G401.6 (cell line): ENCODE measurements around the gene ABHD8.

ENCODE experiments used
- FAIRE-seq: peaks from 2 replicates; lab custom pipeline; 2012; peaks lifted over from hg19 to GRCh38; lab: Jason Lieb, UNC

The ABHD8 gene

DNA sequence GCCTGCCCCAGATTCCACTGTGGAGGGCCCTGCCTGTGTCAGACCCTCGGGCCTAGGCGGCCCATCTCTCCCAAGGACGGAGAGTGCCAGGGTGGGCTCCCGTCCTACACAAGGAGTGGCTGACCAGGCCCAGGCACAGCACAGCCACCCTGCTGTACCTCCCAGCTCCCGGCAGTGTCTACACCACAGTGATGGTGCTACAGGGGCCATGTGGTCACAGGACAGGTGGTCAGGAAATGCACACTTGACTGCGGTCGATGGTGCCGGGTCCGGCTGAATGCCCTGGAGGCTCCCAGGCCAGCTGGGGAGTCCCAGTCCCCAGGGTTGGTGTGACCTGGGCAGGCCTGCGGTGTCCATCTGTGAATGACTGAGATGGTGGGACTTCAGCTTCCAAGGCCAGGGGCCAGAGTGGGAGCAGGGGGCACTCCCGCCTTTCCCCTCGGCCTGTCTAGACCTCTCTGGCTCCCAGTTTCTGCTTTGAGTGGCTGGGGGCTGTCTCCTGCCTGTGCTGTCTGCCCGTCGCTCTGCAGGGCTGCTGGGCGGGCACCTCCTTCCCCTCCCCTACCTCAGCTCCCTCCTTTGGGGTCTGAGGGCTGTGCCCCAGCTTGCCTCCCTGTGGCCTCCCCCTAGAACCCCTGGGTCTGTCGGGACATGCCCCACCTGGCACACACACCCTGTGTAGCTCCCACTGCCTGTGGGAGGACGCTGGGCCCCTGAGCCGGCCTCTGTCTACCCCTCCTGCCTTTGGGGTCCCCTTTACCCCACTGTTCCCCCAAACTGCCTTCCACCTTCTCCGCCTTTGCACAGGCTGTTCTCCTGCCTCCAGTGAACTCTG is 18.6 kb upstream of the ABHD8 start:
- no peak for FAIRE-seq

DNA sequence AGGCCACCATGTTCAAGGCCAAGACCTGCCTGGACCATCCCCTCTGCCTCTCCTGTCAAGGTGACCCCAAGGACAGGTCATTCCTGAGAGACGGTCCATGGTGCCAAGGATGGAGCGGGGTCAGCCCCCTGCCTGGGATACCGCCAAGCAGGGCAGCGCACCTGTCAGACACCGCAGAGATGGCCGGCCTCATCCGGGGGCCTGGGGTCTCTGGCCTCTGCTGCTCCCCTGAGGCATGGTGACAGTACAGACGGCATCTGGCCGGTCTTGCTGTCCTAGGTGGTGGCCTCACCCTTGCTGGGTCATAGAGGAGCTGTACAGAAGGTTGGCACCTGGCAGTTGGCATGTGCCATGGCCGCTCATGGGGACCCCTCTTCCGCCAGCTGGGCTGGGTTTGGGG is 17.2 kb upstream of the ABHD8 start:
- FAIRE-seq: no peak

DNA sequence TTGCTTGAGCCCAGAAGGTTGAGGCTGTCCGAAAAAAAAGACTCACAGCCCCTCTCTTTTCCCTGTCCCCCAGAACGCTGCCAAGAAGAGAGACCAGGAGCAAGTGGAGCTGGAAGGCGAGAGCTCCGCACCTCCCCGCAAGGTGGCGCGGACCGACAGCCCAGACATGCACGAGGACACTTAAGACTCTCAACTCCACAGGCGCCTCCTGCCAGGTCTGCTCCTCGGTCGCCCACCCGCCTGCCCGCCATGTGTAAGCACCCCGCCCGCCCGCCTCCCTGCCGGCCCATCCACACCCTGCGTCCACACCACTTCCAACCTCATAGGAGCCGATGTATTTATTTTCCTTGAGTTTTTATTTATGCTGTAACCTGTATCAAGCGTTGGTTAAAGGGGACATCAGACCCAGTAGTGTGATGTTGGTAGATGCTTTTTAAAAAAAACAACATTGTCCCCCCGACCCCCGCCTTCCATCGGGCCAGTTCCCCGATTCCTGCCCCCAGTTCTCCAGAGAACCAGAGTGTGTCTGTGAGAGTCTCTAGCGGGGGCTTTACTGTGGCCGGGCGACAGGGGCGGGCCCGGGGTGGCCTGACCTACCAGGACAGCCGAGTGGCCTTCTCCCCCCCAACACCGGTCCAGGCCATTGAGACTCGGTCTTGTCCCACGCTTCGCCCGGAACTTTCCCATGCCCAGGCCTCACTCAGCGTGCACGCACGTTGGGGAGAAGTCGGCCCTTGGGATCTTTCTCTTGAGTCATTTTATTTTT is 16.4 kb upstream of the ABHD8 start:
- FAIRE-seq: no peak

DNA sequence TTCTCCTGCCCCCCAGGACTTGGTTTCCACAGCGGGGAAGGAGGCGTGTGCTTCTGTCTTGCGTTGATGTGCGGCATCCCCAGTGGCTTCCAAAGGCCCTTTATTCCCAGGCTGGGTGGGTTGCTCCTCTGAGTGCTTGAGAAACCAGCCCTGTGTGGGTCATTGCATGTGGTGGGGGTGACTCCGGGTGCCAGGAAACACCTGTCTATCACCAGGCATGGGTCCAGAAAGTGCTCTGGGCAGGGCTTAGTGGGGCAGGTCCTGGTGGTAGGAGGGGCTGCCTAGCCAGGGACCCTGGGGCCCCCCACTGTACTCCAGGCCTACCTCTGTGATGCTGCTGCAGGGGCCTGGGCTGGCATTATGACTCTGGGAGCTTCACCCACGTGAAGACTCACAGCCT is 15.7 kb upstream of the ABHD8 start:
- no peak for FAIRE-seq

DNA sequence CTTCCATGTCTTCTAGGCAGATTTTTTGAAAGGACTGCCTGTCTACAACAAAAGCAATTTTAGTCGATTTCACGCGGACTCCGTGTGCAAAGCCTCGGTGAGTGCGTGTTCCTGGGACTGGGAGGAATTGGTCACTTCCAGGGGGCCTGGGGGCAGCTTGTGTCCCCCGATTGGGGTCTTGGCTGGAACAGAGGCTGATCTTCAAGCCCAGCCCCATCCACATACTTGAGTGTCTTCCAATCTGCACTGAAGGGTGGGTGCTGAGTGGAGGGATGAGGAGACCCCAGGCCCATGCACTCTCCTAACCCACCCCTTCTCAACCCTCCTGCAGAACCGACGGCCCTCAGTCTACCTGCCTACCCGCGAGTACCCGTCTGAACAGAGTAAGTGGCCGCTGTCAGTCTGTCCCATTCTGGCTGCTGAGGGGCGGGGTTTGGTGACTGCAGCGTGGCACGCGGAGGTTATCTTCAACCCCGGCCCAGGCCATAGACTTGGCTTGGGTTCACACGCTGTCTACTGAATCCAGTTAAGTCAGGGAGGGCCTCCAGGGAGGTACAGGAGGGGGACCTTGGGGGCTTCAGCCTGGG is 10.9 kb upstream of the ABHD8 start:
- FAIRE-seq: no peak

DNA sequence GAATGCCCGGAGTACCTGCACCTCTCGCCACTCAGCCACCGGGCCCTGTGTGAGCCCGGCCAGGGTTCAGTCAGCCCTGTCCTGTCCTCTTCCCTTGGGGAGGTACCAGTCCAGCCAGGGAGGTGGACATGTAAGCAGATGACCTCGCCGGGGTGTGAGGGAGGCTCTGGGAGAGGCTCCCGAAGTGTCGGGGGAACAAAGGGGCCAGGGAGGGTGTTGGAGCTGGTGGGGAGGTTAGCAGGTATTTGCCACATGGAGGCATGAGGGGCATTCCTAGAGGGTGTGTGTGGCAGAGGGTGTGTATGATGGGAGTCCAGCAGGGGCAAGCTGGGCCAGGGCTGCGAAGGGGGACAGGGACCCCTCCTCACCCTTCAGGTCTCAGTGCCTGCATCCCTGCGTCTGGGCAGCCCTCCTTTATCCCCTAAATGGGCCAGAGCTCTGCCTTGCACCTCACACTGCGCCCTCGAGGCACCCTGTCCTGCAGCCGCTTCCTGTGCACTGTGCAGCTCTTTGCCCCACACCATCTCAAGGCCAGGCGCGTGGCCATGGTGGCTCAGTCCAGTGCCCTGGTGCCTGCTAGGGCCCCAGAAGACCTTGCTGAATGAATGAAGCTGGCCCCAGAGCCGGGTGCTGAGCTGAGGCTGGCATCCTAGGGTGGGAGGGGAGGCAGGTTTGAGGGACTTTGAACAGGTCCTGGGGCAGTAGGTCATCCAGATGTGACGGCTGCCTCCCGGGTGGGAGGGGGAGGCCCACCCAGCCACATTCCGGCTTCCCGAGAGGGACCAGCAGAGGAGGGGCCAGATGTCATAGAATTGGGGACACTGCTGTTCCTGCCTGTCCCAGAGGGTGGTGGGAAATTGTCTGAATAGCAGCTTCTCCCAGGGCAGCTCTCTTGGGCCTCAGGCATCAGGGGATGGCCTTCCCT is 9.2 kb upstream of the ABHD8 start:
- FAIRE-seq: no peak

DNA sequence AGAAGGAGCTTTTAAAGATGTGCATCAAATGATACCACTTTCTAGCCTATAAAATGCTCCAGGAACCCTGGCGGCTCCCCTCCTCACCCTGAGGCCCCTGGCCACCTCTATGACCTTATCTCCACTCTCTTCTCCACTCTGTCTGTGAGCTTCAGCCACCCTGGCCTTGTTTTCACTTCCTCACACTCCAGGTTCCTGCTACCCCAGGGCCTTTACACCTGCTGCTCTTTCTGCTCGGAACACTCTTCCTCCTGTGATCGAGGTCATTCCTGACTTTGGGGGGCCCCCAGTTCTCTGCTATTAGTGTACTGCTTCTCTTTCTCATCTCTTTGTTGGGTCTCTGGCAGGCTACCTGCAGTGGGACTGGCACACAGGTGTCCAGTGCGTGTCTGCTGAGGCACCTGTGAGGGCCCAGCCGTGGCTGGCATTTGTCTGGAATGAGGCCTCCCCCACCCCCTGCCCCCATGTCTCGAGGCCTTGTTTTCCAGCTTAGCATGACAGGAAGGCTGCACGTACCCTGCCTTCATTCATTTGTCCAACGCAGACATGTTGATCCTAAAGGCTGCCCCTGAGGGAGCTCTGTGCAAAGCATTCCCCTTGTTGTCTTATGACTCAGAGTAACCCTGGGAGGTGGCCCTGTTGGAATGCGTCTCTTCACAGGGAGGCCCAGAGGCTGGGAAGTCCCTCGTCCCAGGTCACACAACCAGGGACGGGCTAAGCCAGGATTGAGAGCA is 8.4 kb upstream of the ABHD8 start:
- peak; percentile 83 for FAIRE-seq

DNA sequence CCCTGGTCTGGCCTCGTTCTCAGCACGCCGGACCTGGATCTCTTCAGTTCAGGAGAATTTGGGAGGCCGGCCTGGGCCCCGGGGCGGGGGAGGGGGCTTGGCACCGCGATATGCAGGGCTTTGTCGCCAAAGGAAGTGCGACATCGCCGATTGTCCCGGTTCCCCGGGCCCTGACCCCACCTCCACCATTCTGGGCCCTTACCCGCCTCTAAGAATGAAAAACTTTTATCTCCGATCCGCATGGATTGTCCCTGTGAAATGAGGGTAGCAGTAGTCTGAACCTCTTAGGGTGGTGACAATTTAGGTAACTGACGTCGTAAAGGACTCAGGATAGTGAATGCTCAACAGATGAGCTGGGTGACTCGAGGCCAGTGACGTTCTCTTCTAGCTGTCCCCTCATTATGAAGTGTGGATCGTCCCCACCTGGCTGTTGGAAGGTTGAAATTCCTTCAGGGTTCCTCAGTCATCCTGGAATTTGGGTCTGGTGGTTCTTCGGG is 6.8 kb upstream of the ABHD8 start:
- FAIRE-seq: no peak

DNA sequence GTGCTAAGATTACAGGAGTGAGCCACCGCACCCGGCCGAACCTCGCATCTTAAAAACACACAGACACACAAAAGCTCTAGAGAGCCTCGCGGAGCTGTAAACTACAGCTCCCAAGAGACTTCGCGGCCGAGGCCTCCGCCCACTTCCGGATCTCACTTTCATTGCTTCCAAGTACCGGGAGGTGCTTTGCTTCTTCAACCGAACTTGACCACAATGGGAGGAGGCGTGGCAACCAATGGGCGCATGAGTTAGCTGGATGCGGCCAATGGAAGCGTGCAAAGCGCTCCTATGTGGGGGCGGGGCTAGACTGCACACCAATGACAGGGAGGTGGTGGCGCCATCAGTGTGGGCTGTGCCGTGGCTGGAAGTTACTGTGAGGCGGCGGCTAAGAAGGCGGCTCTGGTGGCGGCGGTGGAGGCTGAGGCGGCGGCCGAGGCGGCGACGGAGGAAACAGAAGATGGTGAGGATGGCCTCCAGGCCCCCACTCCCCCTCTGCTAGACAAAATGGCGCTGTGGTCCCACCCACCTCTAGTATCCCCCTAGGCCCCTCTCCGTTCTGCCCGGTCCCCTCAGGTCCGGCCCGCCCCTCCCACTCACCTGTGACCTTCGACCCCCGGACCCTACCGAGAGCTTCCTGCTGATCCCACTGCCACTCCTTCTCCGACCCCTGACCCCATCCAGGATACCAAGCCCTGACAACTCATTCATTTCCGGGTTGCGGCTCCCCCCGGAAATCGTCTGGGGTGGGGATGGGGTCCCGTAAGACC is 6.2 kb upstream of the ABHD8 start, which contains the start of gene DDA1:
TSS of gene DDA1 (plus strand) at position 366 of the 767 bp plus-strand sequence. CDS start at position 458, 92 bp downstream.
- peak; percentile 99 for FAIRE-seq

DNA sequence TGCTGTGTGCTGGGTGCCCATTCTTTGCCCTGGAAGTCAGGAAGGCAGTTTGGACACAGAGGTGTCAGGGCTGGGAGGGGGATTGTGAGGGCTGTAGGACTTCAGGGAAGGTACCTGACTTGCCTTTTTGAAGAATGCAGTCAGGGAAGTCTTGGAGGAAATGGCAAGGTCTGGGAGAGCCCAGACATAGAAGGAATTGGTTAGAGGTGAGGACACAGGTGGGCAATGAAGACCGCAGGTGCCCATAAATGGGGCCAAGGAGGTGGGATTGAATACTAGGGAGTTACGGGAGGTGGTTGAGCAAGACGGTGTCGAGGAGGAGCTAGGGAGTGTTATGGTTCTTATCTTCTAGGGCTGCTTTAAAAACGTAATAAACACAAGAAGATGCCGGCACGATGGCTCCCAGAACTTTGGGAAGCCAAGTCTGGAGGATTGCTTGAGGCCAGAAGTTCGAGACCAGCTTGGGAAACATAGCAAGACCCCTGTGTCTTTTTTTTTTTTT is 4.7 kb upstream of the ABHD8 start:
- FAIRE-seq: no peak

DNA sequence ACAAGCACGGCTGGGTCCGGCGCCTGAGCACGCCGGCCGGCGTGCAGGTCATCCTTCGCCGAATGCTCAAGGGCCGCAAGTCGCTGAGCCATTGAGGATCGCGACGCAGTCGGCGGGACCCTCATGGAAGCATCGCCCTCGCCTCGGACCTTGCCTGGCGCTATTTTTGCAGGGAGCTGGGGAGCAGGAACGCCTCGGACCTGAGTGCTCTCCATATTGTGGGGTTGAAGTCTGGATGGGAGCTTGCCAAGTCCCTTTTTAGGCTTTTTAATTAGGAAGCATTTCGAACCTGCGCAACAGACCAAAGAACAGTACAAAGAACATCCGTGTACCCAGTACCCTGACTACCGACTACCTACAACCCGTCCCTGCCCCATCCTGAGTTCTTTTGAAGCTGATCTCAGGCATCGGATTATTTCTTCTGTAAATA is 3.1 kb upstream of the ABHD8 start:
- no peak for FAIRE-seq

DNA sequence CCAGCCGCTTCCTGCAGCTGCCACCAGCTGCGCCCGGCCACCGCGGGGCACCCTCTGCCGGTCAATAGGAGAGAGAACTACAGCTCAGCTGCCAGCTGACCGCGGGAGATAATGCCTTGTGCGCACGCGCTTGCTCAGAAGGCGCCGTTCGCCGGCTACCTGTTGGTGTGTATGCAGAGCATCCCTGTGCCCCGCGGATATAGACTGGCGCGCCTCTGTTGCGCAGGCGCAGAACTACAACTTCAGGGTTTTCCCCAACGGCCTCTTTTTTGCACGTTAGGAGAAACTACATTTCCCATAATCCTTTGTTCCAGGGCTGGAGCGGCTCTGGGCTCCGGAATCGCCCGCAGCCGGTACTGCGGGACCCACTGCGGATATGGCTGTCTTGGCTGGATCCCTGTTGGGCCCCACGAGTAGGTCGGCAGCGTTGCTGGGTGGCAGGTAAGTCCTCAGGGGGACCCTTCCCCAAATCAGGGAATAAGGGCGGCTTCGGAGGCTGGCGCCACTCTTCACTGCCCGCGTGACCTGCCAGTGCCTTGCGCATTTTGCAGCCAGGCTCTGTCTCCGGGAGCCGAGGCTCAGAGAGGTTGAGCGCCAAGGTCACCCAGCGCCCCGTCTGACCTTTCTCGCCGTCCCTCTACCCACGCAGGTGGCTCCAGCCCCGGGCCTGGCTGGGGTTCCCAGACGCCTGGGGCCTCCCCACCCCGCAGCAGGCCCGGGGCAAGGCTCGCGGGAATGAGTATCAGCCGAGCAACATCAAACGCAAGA is 2.5 kb upstream of the ABHD8 start, which contains the start of gene MRPL34:
TSS of gene MRPL34 (plus strand) at position 356 of the 768 bp plus-strand sequence. CDS start at position 377, 21 bp downstream.
- peak; percentile 98 for FAIRE-seq

DNA sequence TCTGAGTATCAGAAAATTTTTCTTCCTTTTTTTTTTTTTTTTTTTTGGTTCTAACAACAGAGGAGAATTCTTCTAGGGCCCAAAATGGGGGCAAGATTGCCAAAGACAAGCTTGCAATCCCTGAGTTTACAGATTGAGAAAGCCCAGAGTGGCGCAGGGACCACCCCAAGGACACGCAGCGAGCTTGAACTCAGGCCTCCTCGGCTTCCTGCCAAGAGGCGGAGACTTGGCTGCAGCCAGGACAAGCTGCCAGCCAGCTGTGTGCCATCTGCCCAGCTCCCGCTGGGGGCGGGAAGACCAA is 1.9 kb upstream of the ABHD8 start:
- no peak for FAIRE-seq

DNA sequence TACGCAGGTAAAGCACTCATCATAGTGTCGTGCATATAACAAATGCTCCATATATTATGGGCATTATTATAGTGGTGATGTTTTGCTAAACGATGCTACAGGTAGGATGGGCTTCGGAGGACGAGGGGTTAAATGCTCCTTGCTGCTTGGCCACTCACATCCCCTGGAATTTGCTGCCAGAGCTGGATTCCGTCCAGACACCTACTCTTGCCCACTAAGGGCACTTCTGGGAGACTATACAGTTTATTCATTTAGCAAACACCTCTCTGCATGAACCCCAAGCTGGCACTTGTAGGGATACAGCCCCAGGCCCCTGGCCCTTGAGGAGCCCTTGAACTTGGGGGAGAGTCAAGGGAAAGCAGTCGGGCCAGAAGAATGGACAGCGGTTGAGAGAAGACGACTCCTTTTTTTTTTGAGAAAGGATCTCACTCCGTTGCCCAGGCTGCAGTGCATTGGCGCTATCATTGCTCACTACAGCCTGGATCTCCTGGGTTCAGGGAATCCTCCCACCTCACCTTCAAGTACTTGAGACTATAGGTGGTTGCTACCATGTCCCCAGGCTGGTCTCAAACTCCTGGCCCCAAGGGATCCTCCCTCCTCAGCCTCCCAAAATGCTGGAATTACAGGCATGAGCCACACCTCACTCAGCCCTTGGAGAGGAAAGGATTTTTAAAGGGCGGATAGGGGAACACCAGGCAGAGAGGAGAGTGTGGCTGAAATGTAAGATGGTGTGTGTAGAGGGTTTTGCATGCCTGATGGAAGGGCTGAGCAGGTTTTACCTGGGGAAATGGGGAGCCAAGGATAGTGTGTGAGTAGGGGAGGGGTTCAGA is 1.4 kb upstream of the ABHD8 start:
- FAIRE-seq: no peak

DNA sequence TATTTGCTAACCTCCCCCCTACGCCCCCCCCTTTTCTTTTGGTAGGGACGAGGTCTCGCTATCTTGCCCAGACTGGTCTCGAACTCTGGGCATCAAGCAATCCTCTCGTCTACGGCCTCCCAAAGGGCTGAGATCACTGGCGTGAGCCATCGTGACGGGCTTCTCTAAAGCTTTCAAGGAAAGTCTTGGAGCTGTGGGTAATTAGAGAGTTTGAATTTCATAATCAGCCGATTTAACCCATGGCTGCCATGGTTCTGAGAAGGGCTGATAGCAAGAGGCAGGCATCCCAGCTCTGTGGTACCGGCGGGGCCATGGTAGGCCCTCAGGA is 679 bp upstream of the ABHD8 start:
- FAIRE-seq: no peak

DNA sequence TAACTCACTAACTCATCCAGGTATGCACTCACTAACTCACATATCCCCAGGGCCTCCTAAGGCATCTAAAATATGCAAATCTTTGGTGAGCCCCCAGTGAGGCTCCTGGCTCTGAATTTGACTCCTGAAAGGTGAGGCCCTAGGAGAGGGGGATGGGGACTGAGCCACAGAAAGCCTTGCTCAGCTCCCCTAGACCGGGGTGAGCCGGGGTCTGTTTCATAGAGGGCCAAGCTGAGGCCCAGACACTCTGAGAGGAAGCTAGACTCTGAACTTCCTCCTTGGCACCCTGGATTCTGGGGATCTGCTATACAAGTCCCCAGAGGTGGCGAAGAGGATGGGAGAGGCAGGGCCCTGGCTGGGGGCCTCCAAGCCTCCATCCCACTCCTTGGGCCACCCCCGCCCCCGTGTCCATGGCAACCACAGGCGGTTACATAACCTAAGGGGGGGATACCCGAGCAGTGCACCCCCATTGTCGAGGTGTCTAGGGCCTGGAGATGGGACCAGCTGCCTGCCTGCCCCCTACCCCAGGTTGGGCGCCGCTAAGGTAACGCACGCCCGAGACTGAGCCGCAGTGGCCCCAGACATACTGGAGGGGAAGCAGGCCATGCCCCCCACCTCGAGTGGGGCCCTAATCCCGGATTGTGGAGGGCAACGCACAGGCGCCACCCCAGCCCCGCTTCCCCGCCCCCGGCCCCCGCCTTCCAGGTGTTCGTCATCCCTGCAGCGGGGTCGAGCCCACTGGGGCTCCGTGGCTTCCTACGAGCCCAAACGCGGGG is 646 bp downstream of the ABHD8 start:
- FAIRE-seq: no peak

DNA sequence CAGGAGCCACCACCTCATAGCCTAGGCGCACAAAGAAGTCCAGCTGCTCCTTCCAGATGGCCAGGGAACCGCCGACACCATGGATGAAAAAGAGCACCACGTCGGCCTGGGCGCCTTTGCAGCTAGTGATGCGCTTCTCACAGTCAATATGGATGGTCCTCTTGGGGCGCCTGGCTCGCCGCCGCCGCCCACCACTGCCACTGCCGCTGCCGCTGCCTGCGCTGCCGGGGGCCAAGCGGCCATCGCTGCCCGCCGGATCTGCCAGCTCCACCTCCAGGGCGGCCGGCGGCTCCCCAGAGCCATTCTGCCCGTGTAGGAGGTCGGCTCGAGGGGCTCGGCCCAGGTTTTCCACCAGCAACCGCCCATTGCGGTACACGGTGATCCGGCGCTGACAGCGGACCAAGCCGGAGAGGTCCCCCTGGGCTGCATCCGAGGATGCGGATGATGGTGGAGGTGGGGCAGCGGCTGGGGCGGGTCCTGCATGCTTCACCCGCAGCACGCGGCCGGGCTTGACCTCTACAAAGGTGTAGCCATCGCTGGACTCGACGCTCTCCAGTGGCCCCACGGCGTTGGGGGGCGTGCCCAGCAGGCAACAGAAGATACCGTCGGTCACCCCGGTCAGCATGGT is 2.1 kb downstream of the ABHD8 start:
- FAIRE-seq: no peak
